PFSK-1 (cell line): ENCODE data around the gene KCNJ6.

Experiments used
- FOXP2 ChIP-seq: optimal IDR thresholded peaks from 2 replicates; pipeline ENCODE3; 2011; ENCODE audit warnings: borderline replicate concordance, control low read depth, inconsistent platforms; ENCODE audit not compliant: insufficient read depth; ENCODE audit errors: extremely low read length, extremely low read depth
- POLR2AphosphoS5 ChIP-seq: IDR thresholded peaks from 2 replicates; pipeline ENCODE4 v1.6.1; 2012; ENCODE audit warnings: low read depth, mild to moderate bottlenecking, control low read depth, low read length, moderate library complexity
- SIN3A ChIP-seq: IDR thresholded peaks from 2 replicates; pipeline ENCODE4 v1.6.1; 2012; ENCODE audit warnings: mild to moderate bottlenecking, low read length, moderate library complexity, borderline replicate concordance; ENCODE audit not compliant: insufficient read depth
- TAF1 ChIP-seq: IDR thresholded peaks from 2 replicates; pipeline ENCODE4 v1.6.1; 2012; ENCODE audit warnings: low read length, control low read depth, borderline replicate concordance; ENCODE audit not compliant: insufficient read depth
- TF ChIP-seq, protein P1 (sequence below), 2 experiments: IDR thresholded peaks; 2 replicates each; pipeline versions ENCODE4 v1.6.1 to v1.8.0; 2011 to 2012; ENCODE audit warnings: low read depth in 2 of 2, low read length in 2 of 2, control low read depth in 1 of 2, inconsistent platforms in 1 of 2, mild to moderate bottlenecking in 1 of 2, moderate library complexity in 1 of 2; ENCODE audit not compliant: insufficient read depth in 1 of 2

The KCNJ6 gene

DNA sequence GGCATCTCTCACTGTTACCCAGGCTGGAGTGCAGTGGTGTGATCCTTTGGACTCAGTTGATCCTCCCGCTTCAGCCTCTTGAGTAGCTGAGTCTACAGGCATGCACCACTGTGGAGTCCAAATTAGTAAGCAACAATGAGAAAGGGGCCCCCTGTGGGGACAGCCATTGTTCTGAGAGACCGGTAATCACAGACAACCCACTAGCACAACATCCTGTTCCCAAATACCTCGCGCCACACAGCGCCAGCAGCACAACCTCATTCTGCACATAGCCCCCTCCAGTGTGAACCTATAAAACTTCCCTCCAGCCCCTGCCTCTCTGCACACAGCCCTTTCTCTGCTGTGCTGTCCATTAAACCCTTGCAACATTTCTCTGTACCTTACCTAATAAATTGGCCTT lies 323.2 kb downstream of the KCNJ6 start:
- TF ChIP-seq, protein P1, sequence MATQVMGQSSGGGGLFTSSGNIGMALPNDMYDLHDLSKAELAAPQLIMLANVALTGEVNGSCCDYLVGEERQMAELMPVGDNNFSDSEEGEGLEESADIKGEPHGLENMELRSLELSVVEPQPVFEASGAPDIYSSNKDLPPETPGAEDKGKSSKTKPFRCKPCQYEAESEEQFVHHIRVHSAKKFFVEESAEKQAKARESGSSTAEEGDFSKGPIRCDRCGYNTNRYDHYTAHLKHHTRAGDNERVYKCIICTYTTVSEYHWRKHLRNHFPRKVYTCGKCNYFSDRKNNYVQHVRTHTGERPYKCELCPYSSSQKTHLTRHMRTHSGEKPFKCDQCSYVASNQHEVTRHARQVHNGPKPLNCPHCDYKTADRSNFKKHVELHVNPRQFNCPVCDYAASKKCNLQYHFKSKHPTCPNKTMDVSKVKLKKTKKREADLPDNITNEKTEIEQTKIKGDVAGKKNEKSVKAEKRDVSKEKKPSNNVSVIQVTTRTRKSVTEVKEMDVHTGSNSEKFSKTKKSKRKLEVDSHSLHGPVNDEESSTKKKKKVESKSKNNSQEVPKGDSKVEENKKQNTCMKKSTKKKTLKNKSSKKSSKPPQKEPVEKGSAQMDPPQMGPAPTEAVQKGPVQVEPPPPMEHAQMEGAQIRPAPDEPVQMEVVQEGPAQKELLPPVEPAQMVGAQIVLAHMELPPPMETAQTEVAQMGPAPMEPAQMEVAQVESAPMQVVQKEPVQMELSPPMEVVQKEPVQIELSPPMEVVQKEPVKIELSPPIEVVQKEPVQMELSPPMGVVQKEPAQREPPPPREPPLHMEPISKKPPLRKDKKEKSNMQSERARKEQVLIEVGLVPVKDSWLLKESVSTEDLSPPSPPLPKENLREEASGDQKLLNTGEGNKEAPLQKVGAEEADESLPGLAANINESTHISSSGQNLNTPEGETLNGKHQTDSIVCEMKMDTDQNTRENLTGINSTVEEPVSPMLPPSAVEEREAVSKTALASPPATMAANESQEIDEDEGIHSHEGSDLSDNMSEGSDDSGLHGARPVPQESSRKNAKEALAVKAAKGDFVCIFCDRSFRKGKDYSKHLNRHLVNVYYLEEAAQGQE (IDR thresholded peaks at IDR 0.05; ENCODE audit: insufficient read depth in 1 of 2, low read depth in 2 of 2, low read length in 2 of 2) = no peak
- TF ChIP-seq SIN3A (no peak), TAF1 (no peak), FOXP2 (no peak), POLR2AphosphoS5 (no peak)

DNA sequence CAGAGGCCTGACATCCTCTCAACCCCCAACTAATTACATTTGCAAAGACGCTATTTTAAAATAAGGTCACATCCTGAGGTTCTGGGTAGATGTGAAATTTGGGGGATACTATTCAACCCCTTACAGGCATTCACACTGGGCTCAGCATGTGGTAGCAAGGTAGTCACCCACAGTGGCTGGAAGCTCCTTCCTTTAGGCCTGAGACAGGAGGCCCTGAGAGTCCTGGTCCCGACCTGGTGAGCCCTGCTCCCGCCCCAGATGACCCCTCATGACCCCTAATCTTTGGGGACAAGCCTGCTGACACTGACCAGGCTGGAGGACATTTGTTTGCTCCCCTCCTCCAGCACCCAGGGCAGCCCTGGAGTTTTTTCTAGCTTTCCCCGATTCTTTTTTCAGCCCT lies 323.8 kb downstream of the KCNJ6 start:
- no peak for TF ChIP-seq TAF1

DNA sequence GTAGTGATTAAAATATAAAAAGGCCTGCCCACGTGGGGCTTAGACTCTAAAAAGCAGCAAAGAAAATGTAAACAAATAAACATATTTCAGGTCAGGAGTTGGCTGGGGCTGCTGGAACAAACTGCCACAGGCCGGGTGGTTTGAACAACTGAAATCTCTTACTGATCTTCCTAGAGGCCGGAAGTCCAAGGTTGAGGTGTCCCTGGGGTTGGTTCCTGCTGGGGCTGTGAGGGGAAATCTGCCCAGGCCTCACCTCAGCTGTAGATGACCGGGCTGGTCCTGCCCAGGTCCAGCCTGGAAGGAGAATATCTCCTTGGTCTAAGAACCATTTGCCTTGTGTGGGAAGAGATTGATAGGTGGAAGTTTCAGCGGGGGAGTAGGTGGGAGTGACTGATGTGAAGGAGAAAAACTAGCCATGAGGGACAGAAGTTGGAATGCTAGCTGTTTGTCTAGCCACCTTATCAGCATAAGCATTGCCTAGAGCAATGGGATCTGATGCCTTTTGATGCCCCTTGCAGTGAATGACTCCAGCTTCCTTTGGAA lies 328.6 kb downstream of the KCNJ6 start:
- no peak for TF ChIP-seq TAF1
- TF ChIP-seq SIN3A = no peak
- TF ChIP-seq POLR2AphosphoS5 = no peak
- TF ChIP-seq, protein P1 (IDR thresholded peaks at IDR 0.05; ENCODE audit: insufficient read depth in 1 of 2, low read depth in 2 of 2, low read length in 2 of 2) = no peak
- TF ChIP-seq FOXP2 = no peak

DNA sequence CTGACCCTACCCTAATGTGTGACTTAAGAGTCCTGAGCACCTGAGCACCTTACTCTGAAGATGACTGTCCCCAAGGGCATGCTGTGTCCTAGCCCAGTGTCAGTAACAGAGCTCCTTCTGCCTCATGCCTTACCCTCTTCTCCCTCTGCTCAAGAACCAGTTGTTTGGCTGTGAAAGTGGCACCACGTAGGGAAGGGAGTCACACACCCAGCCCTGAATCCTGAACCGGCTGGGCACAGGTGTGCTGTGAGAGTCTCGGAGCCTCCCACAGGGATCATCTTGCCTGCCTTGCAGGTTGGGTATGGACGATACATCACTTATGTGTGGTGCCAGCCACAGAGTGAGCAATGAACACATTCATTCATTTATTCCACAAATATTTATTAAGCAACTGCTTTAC lies 329.1 kb downstream of the KCNJ6 start:
- TF ChIP-seq TAF1 (no peak), SIN3A (no peak), POLR2AphosphoS5 (no peak), FOXP2 (no peak)
- TF ChIP-seq, protein P1 (IDR thresholded peaks at IDR 0.05; ENCODE audit: insufficient read depth in 1 of 2, low read depth in 2 of 2, low read length in 2 of 2) = no peak

DNA sequence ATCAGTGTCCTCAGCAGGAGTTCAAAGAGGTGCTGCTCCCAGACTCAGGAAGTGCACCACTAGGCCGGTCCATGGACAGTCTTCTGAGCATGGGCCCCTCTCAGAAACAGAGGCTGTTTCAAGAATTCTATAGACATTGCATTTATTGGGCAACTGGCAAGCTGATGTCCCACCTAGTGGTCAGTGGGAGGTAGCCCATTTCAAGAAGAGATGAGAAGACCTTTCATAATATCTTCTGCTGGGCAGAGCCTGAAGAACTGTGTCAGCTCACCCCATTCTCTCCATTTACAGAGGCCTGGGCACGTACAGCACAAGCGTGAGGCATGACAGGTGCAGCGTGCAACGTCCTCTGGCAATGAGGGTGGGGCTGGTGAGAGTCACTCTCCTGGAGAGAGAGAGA lies 333.7 kb downstream of the KCNJ6 start:
- TF ChIP-seq, protein P1 (IDR thresholded peaks at IDR 0.05; ENCODE audit: insufficient read depth in 1 of 2, low read depth in 2 of 2, low read length in 2 of 2) = no peak
- TF ChIP-seq SIN3A (no peak), TAF1 (no peak)
